NCI-H128 (cell line): Measurements from ENCODE around the gene PLCD4.
A peak's percentile ranks its signal among the peaks of the same experiment; 100 is the strongest.

ENCODE experiments used
- DNase-seq: peaks from one replicate; lab custom pipeline; 2025; ENCODE audit not compliant: unreplicated experiment; lab: John Stamatoyannopoulos, UW

PLCD4 gene

GRCh38 chr2:218662827-218663226, 55.1 kb downstream of the PLCD4 start:
- no peak for DNase-seq

GRCh38 chr2:218663901-218664300, 56.2 kb downstream of the PLCD4 start:
- DNase-seq: no peak

- no peak for DNase-seq
Observed at GRCh38 chr2:218664653-218665052, 57.0 kb downstream of the PLCD4 start.

- no peak for DNase-seq
Observed at GRCh38 chr2:218671097-218671653, 63.5 kb downstream of the PLCD4 start.

GRCh38 chr2:218671654-218672566, 64.2 kb downstream of the PLCD4 start, which contains the start of the genes RNF25 and STK36:
Gene RNF25, minus strand, starts transcription at chr2:218672002. Its CDS starts 32 bp downstream, at chr2:218671970.
Gene STK36, plus strand, starts transcription at chr2:218672086. Its CDS starts 744 bp downstream, at chr2:218672830.
- DNase-seq: peak; percentile 30

GRCh38 chr2:218679119-218679518, 71.4 kb downstream of the PLCD4 start:
- DNase-seq: no peak

GRCh38 chr2:218680061-218680460, 72.4 kb downstream of the PLCD4 start:
- DNase-seq: no peak
